T-cell (primary cell): ENCODE results near the gene SPOP. TPM values are rescaled to one million over a fixed set of nuclear protein-coding genes. Genes with fewer than 3 reads are reported as not detected.

Source experiments
- ATAC-seq, 4 experiments: fragments of 200-7000 bp in 3 of 4; fragments of 150-1000 bp in 1 of 4; cut with Tn5 transposase; replicated peaks in 1 of 4; 1 replicate in 3 of 4; 2 replicates in 1 of 4; pipeline ENCODE4 v1.10.0; 2021; ENCODE audit warnings: moderate library complexity in 3 of 4, mild to moderate bottlenecking in 2 of 4, moderate number of reproducible peaks in 1 of 4
- CTCF ChIA-PET, 2 donors: fragments of 300-600 bp; sonication (Branson Sonifier 250); formaldehyde crosslinking; loops; one replicate each; lab custom pipeline; 2022; ENCODE audit warnings: antibody characterized with exemption in 2 of 2; lab: Charles Lee
- POLR2A ChIA-PET, 2 donors: fragments of 300-600 bp; sonication (Branson Sonifier 250); formaldehyde crosslinking; loops; one replicate each; lab custom pipeline; 2022; ENCODE audit warnings: antibody characterized with exemption in 2 of 2; lab: Charles Lee
- DNase-seq, 35 experiments: peaks; one replicate each; pipeline versions ENCODE4 v3.0.0 to v3.0.0-alpha.2; 2013 to 2023
- H3K27ac ChIP-seq: one replicate; pipeline ENCODE4 v1.5.1; 2013; ENCODE audit warnings: low read length
- H3K27me3 ChIP-seq, 2 experiments: replicated peaks in 1 of 2; 1 replicate in 1 of 2; 2 replicates in 1 of 2; pipeline versions ENCODE4 v1.6.1 to v1.7.0; 2013; ENCODE audit warnings: low read length in 1 of 2, mixed read lengths in 1 of 2; ENCODE audit not compliant: control insufficient read depth in 2 of 2, insufficient read depth in 2 of 2; ENCODE audit errors: extremely low read depth in 1 of 2
- H3K36me3 ChIP-seq, 2 donors: 1 replicate in 1 of 2; 2 replicates in 1 of 2; pipeline versions ENCODE4 v1.6.1 to v1.7.0; 2013; ENCODE audit warnings: low read length in 1 of 2; ENCODE audit not compliant: control insufficient read depth in 2 of 2, insufficient read depth in 1 of 2; ENCODE audit errors: extremely low read depth in 1 of 2
- H3K4me1 ChIP-seq, 2 experiments: 1 replicate in 1 of 2; 2 replicates in 1 of 2; pipeline versions ENCODE4 v1.6.1 to v1.7.0; 2013; ENCODE audit warnings: low read length in 2 of 2, mixed read lengths in 1 of 2; ENCODE audit not compliant: insufficient read depth in 2 of 2, control insufficient read depth in 1 of 2; ENCODE audit errors: extremely low read depth in 1 of 2
- H3K4me3 ChIP-seq, 2 donors: 1 replicate in 1 of 2; 2 replicates in 1 of 2; pipeline versions ENCODE4 v1.5.1 to v1.7.0; 2013; ENCODE audit warnings: mild to moderate bottlenecking in 2 of 2, low read length in 1 of 2, moderate library complexity in 1 of 2; ENCODE audit not compliant: control insufficient read depth in 1 of 2; ENCODE audit errors: extremely low read depth in 1 of 2
- H3K9me3 ChIP-seq: 2 replicates; pipeline ENCODE4 v1.7.0; 2013
- H3K27ac Mint-ChIP-seq, 2 donors: one replicate each; pipeline ENCODE4 v1.8.0; 2020 to 2021; ENCODE audit warnings: mild to moderate bottlenecking in 2 of 2, mixed read lengths in 2 of 2
- H3K27me3 Mint-ChIP-seq, 2 donors: one replicate each; pipeline ENCODE4 v1.8.0; 2021 to 2022; ENCODE audit warnings: mixed read lengths in 2 of 2
- H3K36me3 Mint-ChIP-seq: one replicate; pipeline ENCODE4 v1.8.0; 2021; ENCODE audit warnings: mixed read lengths
- H3K4me1 Mint-ChIP-seq, 3 donors: one replicate each; pipeline ENCODE4 v1.8.0; 2020 to 2022; ENCODE audit warnings: mixed read lengths in 3 of 3, mild to moderate bottlenecking in 1 of 3
- H3K4me3 Mint-ChIP-seq, 3 donors: one replicate each; pipeline ENCODE4 v1.8.0; 2020 to 2022; ENCODE audit warnings: mild to moderate bottlenecking in 3 of 3, mixed read lengths in 3 of 3, moderate library complexity in 3 of 3
- H3K9me3 Mint-ChIP-seq, 3 donors: one replicate each; pipeline ENCODE4 v1.8.0; 2020 to 2022; ENCODE audit warnings: mixed read lengths in 3 of 3
- WGBS: methylation state at CpG from one replicate; pipeline ENCODE4 v1.1.5; 2013; ENCODE audit warnings: missing lambda C conversion rate; ENCODE audit not compliant: insufficient coverage; 5-methylcytosine and 5-hydroxymethylcytosine counted together
- total RNA-seq, 35 experiments: library from RNA in 6 of 35; stranded (reverse) in 6 of 35; fragments of 120-200 nt in 1 of 35; gene quantifications; one replicate each; pipeline versions ENCODE4 v1.2.1 to v1.2.4 and lab custom pipeline; 2013 to 2026

SPOP gene
- total RNA-seq, 5 donors from 2014 or later (not counting 1 experiment from before 2014, with no cell fraction given): 67.1 to 80.4 (median 71.5) TPM

DNA sequence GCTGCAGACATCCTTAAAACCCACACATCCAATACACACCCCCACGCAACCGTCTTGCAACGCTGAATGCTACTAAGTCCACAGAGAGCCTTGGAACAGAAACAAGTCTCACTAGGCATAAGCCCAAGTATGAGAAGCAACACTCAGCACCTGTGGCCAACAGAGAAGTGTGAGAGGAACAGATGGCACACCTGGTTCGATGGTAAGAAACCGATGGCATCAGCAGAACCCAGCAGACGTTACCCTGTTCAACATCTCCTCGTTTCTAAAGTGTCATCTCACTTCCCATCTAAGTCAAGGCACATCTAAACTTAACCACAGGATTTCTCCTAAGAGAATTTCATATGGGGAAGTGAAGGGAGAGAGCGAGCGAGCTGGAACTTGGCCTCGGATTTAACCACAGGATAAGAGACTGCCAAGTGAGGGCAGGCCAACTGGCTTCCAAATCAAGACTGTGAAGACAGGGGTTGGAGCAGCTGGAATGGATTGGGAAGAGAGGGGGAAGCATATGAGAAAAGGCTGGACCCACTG is 61.2 kb downstream of the SPOP start:
- no peak for ATAC-seq
- Histone ChIP-seq H3K36me3 (peaks cover 3 to 66% of the 10 kb centered on the region in 2 donors), H3K27me3 (no peaks in the 10 kb centered on the region), H3K4me1 (no peaks in the 10 kb centered on the region), H3K4me3 (no peak overlapping the region), H3K27ac (no peak overlapping the region), H3K9me3 (no peaks in the 10 kb centered on the region)
- H3K27me3 Mint-ChIP-seq: no peaks in the 10 kb centered on the region
- CTCF ChIA-PET: no interaction called here
- WGBS: 100% methylated on average over 4 of the region's 10 CpGs
- no peak overlapping the region for H3K27ac Mint-ChIP-seq
- no peak overlapping the region for H3K4me3 Mint-ChIP-seq
- DNase-seq: no peak
- no peaks in the 10 kb centered on the region for H3K9me3 Mint-ChIP-seq
- POLR2A ChIA-PET: interaction anchor here in 1 of 2 donors (0.6 kb wide), 1 partner anchor 205 kb away, joined by 6 read pairs; no protein-coding TSS in a partner anchor
- peaks cover 0 to 22% (median 20%) of the 10 kb centered on the region in 3 donors for H3K4me1 Mint-ChIP-seq
- peaks cover 47% of the 10 kb centered on the region for H3K36me3 Mint-ChIP-seq

DNA sequence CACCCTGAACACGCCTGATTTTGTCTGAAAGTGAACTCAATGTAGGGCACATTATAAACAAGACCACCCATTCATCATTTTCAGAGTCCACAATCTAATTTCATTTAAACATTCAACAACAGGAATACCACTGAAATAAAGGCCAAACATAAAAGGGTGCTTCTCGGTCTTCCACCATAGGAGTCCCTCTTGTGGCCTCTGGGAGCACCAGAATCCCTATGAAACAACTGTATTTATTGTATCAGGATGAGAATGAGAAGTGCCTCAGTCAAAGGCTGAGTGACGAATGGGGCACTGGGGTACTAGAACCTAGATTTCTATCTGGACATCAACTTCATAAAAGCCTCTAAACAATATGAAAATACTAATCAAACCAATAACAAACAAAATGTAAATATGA is 61.8 kb downstream of the SPOP start:
- ChIA-PET CTCF (no interaction called here), POLR2A (interaction anchor here in 1 of 2 donors (0.6 kb wide), 1 partner anchor 205 kb away, joined by 6 read pairs; no protein-coding TSS in a partner anchor)
- DNase-seq: no peak
- H3K9me3 ChIP-seq: no peaks in the 10 kb centered on the region
- 55% methylated on average over 1 of the region's 3 CpGs for WGBS
- peaks cover 3 to 65% of the 10 kb centered on the region in 2 donors for H3K36me3 ChIP-seq
- no peak overlapping the region for H3K4me3 ChIP-seq
- Mint-ChIP-seq H3K4me1 (peaks cover 0 to 21% (median 19%) of the 10 kb centered on the region in 3 donors), H3K36me3 (peaks cover 47% of the 10 kb centered on the region), H3K27me3 (no peaks in the 10 kb centered on the region), H3K4me3 (no peak overlapping the region), H3K27ac (no peak overlapping the region), H3K9me3 (no peaks in the 10 kb centered on the region)
- H3K27me3 ChIP-seq: no peaks in the 10 kb centered on the region
- no peak overlapping the region for H3K27ac ChIP-seq
- ATAC-seq: no peak
- H3K4me1 ChIP-seq: no peaks in the 10 kb centered on the region

DNA sequence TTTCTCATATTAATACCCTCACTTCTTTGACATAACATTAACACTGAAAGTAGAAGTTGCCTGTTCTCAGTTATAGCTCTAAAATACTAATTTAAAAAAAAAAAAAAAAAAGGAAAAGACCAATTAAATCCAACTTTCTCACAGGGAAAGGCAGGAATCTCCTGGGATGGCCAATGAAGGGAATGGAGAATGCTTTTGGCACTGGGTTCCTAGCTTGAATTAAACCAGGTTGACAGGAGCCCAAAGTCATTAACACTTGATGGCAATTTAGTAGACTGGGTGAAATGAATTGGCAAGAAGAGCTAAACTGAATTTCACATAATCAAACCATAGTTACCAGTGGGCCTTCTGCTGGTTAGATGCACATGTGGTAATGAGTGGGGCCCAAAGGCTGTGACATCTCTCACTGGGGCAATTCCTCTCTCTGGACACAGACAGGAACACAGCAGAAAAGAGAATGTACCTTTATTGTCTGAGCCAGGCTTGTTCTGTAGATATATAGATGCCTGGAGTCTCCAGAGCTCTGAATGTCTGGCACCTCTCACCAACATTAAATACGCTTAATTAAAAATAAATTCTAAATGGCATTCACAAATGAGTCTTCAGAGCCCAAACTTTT is 64.6 kb downstream of the SPOP start:
- no CpG with 5 or more reads among the region's 1 CpG for WGBS
- POLR2A ChIA-PET: no interaction called here
- Mint-ChIP-seq H3K4me1 (peaks cover 0 to 8% (median 8%) of the 10 kb centered on the region in 3 donors), H3K36me3 (peaks cover 46% of the 10 kb centered on the region), H3K27ac (no peak overlapping the region), H3K9me3 (no peaks in the 10 kb centered on the region), H3K4me3 (no peak overlapping the region), H3K27me3 (no peaks in the 10 kb centered on the region)
- H3K36me3 ChIP-seq: peaks cover 8 to 64% of the 10 kb centered on the region in 2 donors
- DNase-seq (no peak), ATAC-seq (no peak)
- CTCF ChIA-PET: interaction anchor here in 1 of 2 donors (0.7 kb wide), 1 partner anchor 19 kb away, joined by 3 read pairs; no protein-coding TSS in a partner anchor
- no peaks in the 10 kb centered on the region for H3K27me3 ChIP-seq
- no peak overlapping the region for H3K27ac ChIP-seq
- H3K4me1 ChIP-seq: no peaks in the 10 kb centered on the region
- H3K9me3 ChIP-seq: no peaks in the 10 kb centered on the region
- no peak overlapping the region for H3K4me3 ChIP-seq

DNA sequence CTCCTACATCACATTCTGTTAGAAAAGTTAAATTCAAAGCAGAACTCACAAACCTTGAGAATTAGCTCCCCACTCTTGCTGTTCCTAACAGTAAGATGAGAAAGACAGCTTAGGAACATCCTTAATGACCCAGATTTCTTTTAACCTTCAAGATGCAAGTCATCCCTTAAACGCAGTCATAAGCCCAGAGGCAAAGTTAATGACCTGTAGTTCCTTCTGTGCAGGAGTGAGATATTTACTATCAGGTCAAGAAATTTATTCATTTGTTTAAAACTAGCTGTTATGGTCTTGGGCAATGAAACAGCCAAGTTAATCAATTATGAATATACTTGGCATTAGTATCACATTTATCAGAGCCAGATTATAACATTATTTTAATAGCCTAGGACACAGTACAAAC is 65.2 kb downstream of the SPOP start:
- WGBS: no CpG with 5 or more reads among the region's 1 CpG
- H3K4me3 Mint-ChIP-seq: no peak overlapping the region
- H3K27me3 Mint-ChIP-seq: no peaks in the 10 kb centered on the region
- ChIA-PET POLR2A (no interaction called here), CTCF (interaction anchor here in 1 of 2 donors (0.7 kb wide), 1 partner anchor 20 kb away, joined by 3 read pairs; no protein-coding TSS in a partner anchor)
- ATAC-seq (no peak), DNase-seq (no peak)
- H3K36me3 Mint-ChIP-seq: peaks cover 47% of the 10 kb centered on the region
- no peak overlapping the region for H3K27ac Mint-ChIP-seq
- peaks cover 0 to 2% (median 2%) of the 10 kb centered on the region in 3 donors for H3K4me1 Mint-ChIP-seq
- Histone ChIP-seq H3K27me3 (no peaks in the 10 kb centered on the region), H3K36me3 (peaks cover 8 to 64% of the 10 kb centered on the region in 2 donors), H3K4me1 (no peaks in the 10 kb centered on the region), H3K4me3 (no peak overlapping the region), H3K27ac (no peak overlapping the region), H3K9me3 (no peaks in the 10 kb centered on the region)
- no peaks in the 10 kb centered on the region for H3K9me3 Mint-ChIP-seq

DNA sequence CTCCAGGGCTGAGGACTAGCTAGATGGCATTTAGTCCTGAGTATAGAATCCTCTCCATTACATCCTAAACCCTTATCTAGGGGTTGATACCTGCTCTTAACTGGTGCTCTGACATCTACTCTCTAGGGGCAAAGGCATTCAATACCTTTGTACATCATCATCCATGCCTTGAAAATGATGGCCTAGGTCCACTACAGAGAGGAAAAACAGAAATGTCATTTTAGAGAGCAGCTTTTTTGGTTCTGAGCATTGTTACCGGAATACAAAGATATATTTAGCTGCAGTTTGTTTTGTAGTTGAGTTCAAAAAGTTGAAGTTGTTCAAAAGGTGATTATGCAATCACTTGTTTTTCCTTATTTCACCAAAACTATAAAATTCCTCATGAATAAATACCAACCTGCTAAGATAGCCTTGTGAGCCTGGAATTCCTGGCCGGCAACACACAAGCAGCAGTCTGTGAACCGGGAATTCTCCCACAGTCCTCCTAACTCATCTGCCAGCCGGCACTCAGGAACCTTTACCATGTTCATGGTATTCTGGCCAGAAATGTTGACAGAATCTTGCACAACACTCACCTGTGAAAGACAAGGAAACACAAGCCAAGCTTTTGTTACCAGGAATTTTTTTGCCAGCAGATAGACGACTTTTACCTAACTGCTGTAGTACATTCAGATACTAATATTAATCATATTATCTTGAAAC is 66.9 kb downstream of the SPOP start:
- ChIA-PET CTCF (no interaction called here), POLR2A (no interaction called here)
- no peak overlapping the region for H3K4me3 ChIP-seq
- H3K36me3 ChIP-seq: peaks cover 8 to 72% of the 10 kb centered on the region in 2 donors
- no peaks in the 10 kb centered on the region for H3K27me3 ChIP-seq
- WGBS: 100% methylated on average over 4 of the region's 5 CpGs
- H3K4me1 ChIP-seq: no peaks in the 10 kb centered on the region
- no peaks in the 10 kb centered on the region for H3K4me1 Mint-ChIP-seq
- no peaks in the 10 kb centered on the region for H3K9me3 Mint-ChIP-seq
- H3K4me3 Mint-ChIP-seq: no peak overlapping the region
- peaks cover 47% of the 10 kb centered on the region for H3K36me3 Mint-ChIP-seq
- peak overlapping the region in 1 of 2 donors; percentile 61 for H3K27ac Mint-ChIP-seq
- no peak overlapping the region for H3K27ac ChIP-seq
- no peak for DNase-seq
- no peaks in the 10 kb centered on the region for H3K27me3 Mint-ChIP-seq
- H3K9me3 ChIP-seq: no peaks in the 10 kb centered on the region
- ATAC-seq: no peak

DNA sequence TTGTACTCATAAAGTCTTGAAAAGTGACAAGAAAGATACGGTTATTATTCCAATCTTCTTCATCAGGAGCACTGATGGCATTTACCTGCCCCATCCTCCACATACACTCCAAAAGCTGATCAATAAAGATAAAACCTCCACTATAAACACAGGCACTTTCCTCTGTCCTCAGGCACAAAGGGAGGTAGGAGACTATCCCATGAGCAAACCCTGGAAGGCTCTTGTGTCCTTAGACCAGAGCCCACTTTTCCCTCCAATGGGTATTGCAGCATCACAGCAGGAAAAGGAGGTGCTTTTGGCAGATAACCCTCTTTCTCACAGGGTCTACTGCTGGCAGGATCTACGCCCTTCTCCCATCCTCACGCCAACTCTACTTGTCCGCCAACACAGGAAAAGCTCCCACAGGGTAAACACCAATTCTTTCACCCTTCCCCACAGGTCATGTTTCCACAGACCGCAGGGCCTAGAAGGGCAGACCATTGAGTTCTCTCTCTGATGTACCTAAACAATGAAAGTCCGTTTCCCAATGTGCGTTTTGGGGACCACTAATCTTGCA is 73.5 kb downstream of the SPOP start:
- H3K4me3 Mint-ChIP-seq: no peak overlapping the region
- Histone ChIP-seq H3K36me3 (peaks cover 10 to 92% of the 10 kb centered on the region in 2 donors), H3K27ac (no peak overlapping the region), H3K4me3 (no peak overlapping the region), H3K9me3 (no peaks in the 10 kb centered on the region), H3K4me1 (no peaks in the 10 kb centered on the region), H3K27me3 (no peaks in the 10 kb centered on the region)
- H3K27ac Mint-ChIP-seq: no peak overlapping the region
- POLR2A ChIA-PET: no interaction called here
- no peaks in the 10 kb centered on the region for H3K4me1 Mint-ChIP-seq
- WGBS: 97% methylated on average over 5 of the region's 7 CpGs
- H3K27me3 Mint-ChIP-seq: no peaks in the 10 kb centered on the region
- H3K9me3 Mint-ChIP-seq: no peaks in the 10 kb centered on the region
- CTCF ChIA-PET: interaction anchor here in 1 of 2 donors (0.5 kb wide), 1 partner anchor 656 kb away, joined by 6 read pairs; no protein-coding TSS in a partner anchor
- peaks cover 63% of the 10 kb centered on the region for H3K36me3 Mint-ChIP-seq
- ATAC-seq (no peak), DNase-seq (no peak)
